HepG2 (cell line): Measurements from ENCODE around the gene HNRNPA1. TPM values are rescaled to one million over a fixed set of nuclear protein-coding genes. Genes with fewer than 3 reads are reported as not detected.
A peak's percentile ranks its signal among the peaks of the same experiment; 100 is the strongest.

Experiments
- ADNP ChIP-seq: sonication (generic); formaldehyde crosslinking; IDR thresholded peaks from 2 replicates; pipeline ENCODE4 v1.4.0; 2020; ENCODE audit warnings: missing genetic modification reagents
- ARNT ChIP-seq: fragments of 450-650 bp; IDR thresholded peaks from 2 replicates; pipeline ENCODE4 v1.6.1; 2017
- FLYWCH1 ChIP-seq: sonication (generic); formaldehyde crosslinking; IDR thresholded peaks from 2 replicates; pipeline ENCODE4 v1.8.1; 2023; ENCODE audit warnings: mild to moderate bottlenecking, missing genetic modification reagents
- IRX3 ChIP-seq: sonication (generic); formaldehyde crosslinking; IDR thresholded peaks from 2 replicates; pipeline ENCODE4 v1.8.1; 2023; ENCODE audit warnings: mild to moderate bottlenecking, low read depth, missing genetic modification reagents, borderline replicate concordance
- MAF1 ChIP-seq: sonication (generic); formaldehyde crosslinking; IDR thresholded peaks from 2 replicates; pipeline ENCODE4 v1.5.0; 2020; ENCODE audit warnings: missing genetic modification reagents, borderline replicate concordance
- MATR3 ChIP-seq: sonication (generic); formaldehyde crosslinking; IDR thresholded peaks from 2 replicates; pipeline ENCODE4 v1.4.0; 2020; ENCODE audit warnings: missing genetic modification reagents
- RAD51 ChIP-seq: fragments of 450-650 bp; IDR thresholded peaks from 2 replicates; pipeline ENCODE4 v1.6.1; 2016; ENCODE audit warnings: borderline replicate concordance
- RFX3 ChIP-seq: IDR thresholded peaks from 2 replicates; pipeline ENCODE4 v1.6.1; 2016; ENCODE audit warnings: missing biosample characterization, missing genetic modification reagents
- SIN3A ChIP-seq: IDR thresholded peaks from 2 replicates; pipeline ENCODE4 v1.6.1; 2011; ENCODE audit warnings: low read depth, mild to moderate bottlenecking, control low read depth, low read length, borderline replicate concordance
- TARDBP ChIP-seq: sonication (generic); formaldehyde crosslinking; IDR thresholded peaks from 2 replicates; pipeline ENCODE4 v1.8.0; 2022; ENCODE audit warnings: mild to moderate bottlenecking, missing genetic modification reagents
- TCF7 ChIP-seq: sonication (generic); IDR thresholded peaks from 2 replicates; pipeline ENCODE4 v1.6.1; 2016; ENCODE audit warnings: antibody characterized with exemption, low read depth
- ZFX ChIP-seq: sonication (generic); formaldehyde crosslinking; IDR thresholded peaks from 2 replicates; pipeline ENCODE4 v1.4.0; 2020; ENCODE audit warnings: mild to moderate bottlenecking, low read depth, missing genetic modification reagents, moderate library complexity
- ZMYM4 ChIP-seq: sonication (generic); formaldehyde crosslinking; IDR thresholded peaks from 2 replicates; pipeline ENCODE4 v1.8.1; 2023; ENCODE audit warnings: mild to moderate bottlenecking, missing genetic modification reagents
- ZNF24 ChIP-seq: fragments of 450-650 bp; IDR thresholded peaks from 2 replicates; pipeline ENCODE4 v1.6.1; 2017; ENCODE audit warnings: antibody characterized with exemption, mild to moderate bottlenecking
- ZNF7 ChIP-seq: IDR thresholded peaks from 2 replicates; pipeline ENCODE4 v1.6.1; 2016; ENCODE audit warnings: missing biosample characterization, missing genetic modification reagents
- polyA plus RNA-seq, 8 experiments: library from polyadenylated mRNA; depleted of rRNA in 3 of 8; stranded (reverse) in 7 of 8; unstranded in 1 of 8; fragments of >200 nt; fragmentation: Illumina TruSeq in 4 of 8; extraction: Trizol in 4 of 8; gene quantifications; 2 replicates each; pipeline versions ENCODE4 v1.2.1 to v1.2.3, GENCODE V29; 2011 to 2016; ENCODE audit warnings: low read depth in 4 of 8, missing spikeins in 1 of 8, mixed read lengths in 1 of 8; ENCODE audit not compliant: insufficient read depth in 1 of 8
- total RNA-seq, 5 experiments: library from RNA; depleted of rRNA; stranded (reverse); fragments of >200 nt; fragmentation: Illumina TruSeq; extraction: Trizol; gene quantifications; 2 replicates each; pipeline ENCODE4 v1.2.3, GENCODE V29; 2016; ENCODE audit warnings: low read depth in 1 of 5
- TF ChIP-seq, protein P1 (sequence below), 2 experiments: sonication (generic) in 1 of 2; formaldehyde crosslinking in 1 of 2; IDR thresholded peaks; 2 replicates each; pipeline versions ENCODE4 v1.4.0 to v1.6.1; 2016 to 2020; ENCODE audit warnings: borderline replicate concordance in 1 of 2, low read depth in 1 of 2, mild to moderate bottlenecking in 1 of 2, missing genetic modification reagents in 1 of 2
- TF ChIP-seq, protein P2 (sequence below): sonication (generic); formaldehyde crosslinking; IDR thresholded peaks from 2 replicates; pipeline ENCODE4 v1.5.1; 2020; ENCODE audit warnings: missing genetic modification reagents, mild to moderate bottlenecking, borderline replicate concordance
- TF ChIP-seq, protein P3 (sequence below): IDR thresholded peaks from 2 replicates; pipeline ENCODE4 v1.6.1; 2018; ENCODE audit warnings: missing genetic modification reagents, mild to moderate bottlenecking, missing compliant biosample characterization
- TF ChIP-seq, protein P4 (sequence below): sonication (generic); formaldehyde crosslinking; IDR thresholded peaks from 2 replicates; pipeline ENCODE4 v1.4.0; 2020; ENCODE audit warnings: missing genetic modification reagents
- TF ChIP-seq, protein P5 (sequence below): sonication (generic); formaldehyde crosslinking; IDR thresholded peaks from 2 replicates; pipeline ENCODE4 v1.5.0; 2020; ENCODE audit warnings: mild to moderate bottlenecking, missing genetic modification reagents

HNRNPA1 gene
- total and polyA plus RNA-seq, 2 of the 13 experiments (the other 11 are each of a cell fraction or from before 2014, with no cell fraction given) = 535 to 1,820 TPM

DNA sequence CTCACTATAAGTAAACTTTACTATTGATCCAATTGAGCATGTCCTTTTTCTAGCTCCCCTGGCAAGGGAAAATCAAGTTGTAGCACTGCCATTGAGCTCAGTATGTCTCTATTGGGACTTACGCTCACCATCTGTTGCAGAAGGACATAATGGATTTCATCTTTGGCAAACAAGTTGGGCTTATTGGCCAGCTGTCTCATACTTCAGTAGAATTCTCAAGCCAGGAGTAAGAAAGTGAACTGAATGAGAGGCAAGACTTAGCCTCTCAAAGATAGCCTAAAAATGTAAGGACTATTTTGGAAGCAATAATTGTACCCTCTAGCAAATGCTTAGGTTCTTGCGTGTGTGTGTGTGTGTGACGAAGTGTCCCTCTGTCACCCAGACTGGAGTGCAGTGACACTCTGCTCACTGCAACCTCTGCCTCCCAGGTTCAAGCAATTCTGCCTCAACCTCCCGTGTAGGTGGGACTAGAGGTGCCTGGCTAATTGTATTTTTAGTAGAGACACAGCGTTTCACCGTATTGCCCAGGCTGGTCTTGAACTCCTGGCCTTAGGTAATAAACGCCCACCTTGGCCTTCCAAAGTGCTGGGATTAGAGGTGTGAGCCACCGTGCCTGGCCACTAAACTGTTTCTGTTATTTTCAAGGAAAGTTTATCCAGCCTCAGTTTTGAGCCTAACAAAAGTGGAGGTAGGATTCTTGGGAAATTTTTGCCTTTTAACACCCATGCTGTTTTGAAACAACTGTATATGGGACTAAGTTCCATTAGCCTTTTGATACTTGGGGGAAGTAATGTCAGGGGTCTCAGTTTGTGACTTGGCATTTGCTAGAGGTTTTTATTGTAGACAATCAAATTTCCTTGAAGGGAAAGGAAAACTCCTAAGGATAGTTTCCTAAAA, 7.0 kb downstream of the HNRNPA1 start (continued):
- TF ChIP-seq, protein P1, sequence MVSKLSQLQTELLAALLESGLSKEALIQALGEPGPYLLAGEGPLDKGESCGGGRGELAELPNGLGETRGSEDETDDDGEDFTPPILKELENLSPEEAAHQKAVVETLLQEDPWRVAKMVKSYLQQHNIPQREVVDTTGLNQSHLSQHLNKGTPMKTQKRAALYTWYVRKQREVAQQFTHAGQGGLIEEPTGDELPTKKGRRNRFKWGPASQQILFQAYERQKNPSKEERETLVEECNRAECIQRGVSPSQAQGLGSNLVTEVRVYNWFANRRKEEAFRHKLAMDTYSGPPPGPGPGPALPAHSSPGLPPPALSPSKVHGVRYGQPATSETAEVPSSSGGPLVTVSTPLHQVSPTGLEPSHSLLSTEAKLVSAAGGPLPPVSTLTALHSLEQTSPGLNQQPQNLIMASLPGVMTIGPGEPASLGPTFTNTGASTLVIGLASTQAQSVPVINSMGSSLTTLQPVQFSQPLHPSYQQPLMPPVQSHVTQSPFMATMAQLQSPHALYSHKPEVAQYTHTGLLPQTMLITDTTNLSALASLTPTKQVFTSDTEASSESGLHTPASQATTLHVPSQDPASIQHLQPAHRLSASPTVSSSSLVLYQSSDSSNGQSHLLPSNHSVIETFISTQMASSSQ (IDR thresholded peaks at IDR 0.05; ENCODE audit: low read depth) = no peak
- TF ChIP-seq, protein P1 (CRISPR knock-in tag; IDR thresholded peaks at IDR 0.05; ENCODE audit: borderline replicate concordance) = no peak
- no peak for TF ChIP-seq TCF7
- TF ChIP-seq RAD51 = no peak
- no peak for TF ChIP-seq ZFX (CRISPR knock-in tag)
- TF ChIP-seq SIN3A = peak; percentile 67; the same call in 1 of the 2 replicates
- no peak for TF ChIP-seq ADNP (CRISPR knock-in tag)
- TF ChIP-seq MATR3 (CRISPR knock-in tag) = no peak
- no peak for TF ChIP-seq ZNF7 (CRISPR knock-in tag)
- peak; percentile 39; the same call in 1 of the 2 replicates for TF ChIP-seq TARDBP
- TF ChIP-seq, protein P2, sequence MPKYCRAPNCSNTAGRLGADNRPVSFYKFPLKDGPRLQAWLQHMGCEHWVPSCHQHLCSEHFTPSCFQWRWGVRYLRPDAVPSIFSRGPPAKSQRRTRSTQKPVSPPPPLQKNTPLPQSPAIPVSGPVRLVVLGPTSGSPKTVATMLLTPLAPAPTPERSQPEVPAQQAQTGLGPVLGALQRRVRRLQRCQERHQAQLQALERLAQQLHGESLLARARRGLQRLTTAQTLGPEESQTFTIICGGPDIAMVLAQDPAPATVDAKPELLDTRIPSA (CRISPR knock-in tag) = no peak
- TF ChIP-seq IRX3 (CRISPR knock-in tag) = 0 out of 2 replicates have a peak, but pooled peaks have one; percentile 23
- TF ChIP-seq, protein P3, sequence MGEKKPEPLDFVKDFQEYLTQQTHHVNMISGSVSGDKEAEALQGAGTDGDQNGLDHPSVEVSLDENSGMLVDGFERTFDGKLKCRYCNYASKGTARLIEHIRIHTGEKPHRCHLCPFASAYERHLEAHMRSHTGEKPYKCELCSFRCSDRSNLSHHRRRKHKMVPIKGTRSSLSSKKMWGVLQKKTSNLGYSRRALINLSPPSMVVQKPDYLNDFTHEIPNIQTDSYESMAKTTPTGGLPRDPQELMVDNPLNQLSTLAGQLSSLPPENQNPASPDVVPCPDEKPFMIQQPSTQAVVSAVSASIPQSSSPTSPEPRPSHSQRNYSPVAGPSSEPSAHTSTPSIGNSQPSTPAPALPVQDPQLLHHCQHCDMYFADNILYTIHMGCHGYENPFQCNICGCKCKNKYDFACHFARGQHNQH (CRISPR knock-in tag) = no peak
- TF ChIP-seq FLYWCH1 (CRISPR knock-in tag) = no peak
- no peak for TF ChIP-seq RFX3
- TF ChIP-seq ARNT = no peak
- TF ChIP-seq, protein P4, sequence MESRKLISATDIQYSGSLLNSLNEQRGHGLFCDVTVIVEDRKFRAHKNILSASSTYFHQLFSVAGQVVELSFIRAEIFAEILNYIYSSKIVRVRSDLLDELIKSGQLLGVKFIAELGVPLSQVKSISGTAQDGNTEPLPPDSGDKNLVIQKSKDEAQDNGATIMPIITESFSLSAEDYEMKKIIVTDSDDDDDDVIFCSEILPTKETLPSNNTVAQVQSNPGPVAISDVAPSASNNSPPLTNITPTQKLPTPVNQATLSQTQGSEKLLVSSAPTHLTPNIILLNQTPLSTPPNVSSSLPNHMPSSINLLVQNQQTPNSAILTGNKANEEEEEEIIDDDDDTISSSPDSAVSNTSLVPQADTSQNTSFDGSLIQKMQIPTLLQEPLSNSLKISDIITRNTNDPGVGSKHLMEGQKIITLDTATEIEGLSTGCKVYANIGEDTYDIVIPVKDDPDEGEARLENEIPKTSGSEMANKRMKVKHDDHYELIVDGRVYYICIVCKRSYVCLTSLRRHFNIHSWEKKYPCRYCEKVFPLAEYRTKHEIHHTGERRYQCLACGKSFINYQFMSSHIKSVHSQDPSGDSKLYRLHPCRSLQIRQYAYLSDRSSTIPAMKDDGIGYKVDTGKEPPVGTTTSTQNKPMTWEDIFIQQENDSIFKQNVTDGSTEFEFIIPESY (CRISPR knock-in tag) = no peak
- TF ChIP-seq, protein P5, sequence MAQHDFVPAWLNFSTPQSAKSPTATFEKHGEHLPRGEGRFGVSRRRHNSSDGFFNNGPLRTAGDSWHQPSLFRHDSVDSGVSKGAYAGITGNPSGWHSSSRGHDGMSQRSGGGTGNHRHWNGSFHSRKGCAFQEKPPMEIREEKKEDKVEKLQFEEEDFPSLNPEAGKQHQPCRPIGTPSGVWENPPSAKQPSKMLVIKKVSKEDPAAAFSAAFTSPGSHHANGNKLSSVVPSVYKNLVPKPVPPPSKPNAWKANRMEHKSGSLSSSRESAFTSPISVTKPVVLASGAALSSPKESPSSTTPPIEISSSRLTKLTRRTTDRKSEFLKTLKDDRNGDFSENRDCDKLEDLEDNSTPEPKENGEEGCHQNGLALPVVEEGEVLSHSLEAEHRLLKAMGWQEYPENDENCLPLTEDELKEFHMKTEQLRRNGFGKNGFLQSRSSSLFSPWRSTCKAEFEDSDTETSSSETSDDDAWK (CRISPR knock-in tag) = no peak
- no peak for TF ChIP-seq ZMYM4
- TF ChIP-seq MAF1 (CRISPR knock-in tag) = no peak
- TF ChIP-seq ZNF24 = no peak
